Esophagus muscularis mucosa (tissue), 4 donors: ENCODE measurements around the gene GPX8. TPM values are rescaled to one million over a fixed set of nuclear protein-coding genes. Genes with fewer than 3 reads are reported as not detected.

Experiments
- DNase-seq: peaks from one replicate; pipeline ENCODE4 v3.0.0-alpha.2; 2017; ENCODE audit errors: extremely low spot score
- H3K27ac ChIP-seq, 4 donors: fragments of 200-600 bp; sonication (generic); replicated peaks in 1 of 4; 1 replicate in 3 of 4; 2 replicates in 1 of 4; pipeline ENCODE4 v1.5.1; 2016 to 2019; ENCODE audit warnings: mild to moderate bottlenecking in 1 of 4
- H3K27me3 ChIP-seq, 4 donors: fragments of 200-600 bp; sonication (generic); one replicate each; pipeline versions ENCODE4 v1.5.1 to v1.6.0; 2016 to 2019
- H3K36me3 ChIP-seq, 4 donors: fragments of 200-600 bp; sonication (generic); one replicate each; pipeline ENCODE4 v1.5.1; 2016 to 2019
- H3K4me1 ChIP-seq, 4 donors: fragments of 200-600 bp; sonication (generic); one replicate each; pipeline ENCODE4 v1.5.1; 2016 to 2019
- H3K4me3 ChIP-seq, 4 donors: fragments of 200-600 bp; sonication (generic); 1 replicate in 2 of 4; 2 replicates in 2 of 4; pipeline ENCODE4 v1.5.1; 2016 to 2019; ENCODE audit warnings: mild to moderate bottlenecking in 4 of 4, moderate library complexity in 1 of 4
- H3K9me3 ChIP-seq, 4 donors: fragments of 200-600 bp; sonication (generic); 1 replicate in 3 of 4; 2 replicates in 1 of 4; pipeline ENCODE4 v1.5.1; 2016 to 2019
- CTCF ChIP-seq, 3 experiments: fragments of 200-600 bp in 2 of 3; fragments of 450-650 bp in 1 of 3; sonication (generic) in 2 of 3; IDR thresholded peaks; one replicate each; pipeline ENCODE4 v1.5.1; 2017 to 2019; ENCODE audit warnings: antibody characterized with exemption in 3 of 3, mild to moderate bottlenecking in 2 of 3, moderate library complexity in 1 of 3
- EP300 ChIP-seq: sonication (generic); formaldehyde crosslinking; IDR thresholded peaks from one replicate; pipeline ENCODE4 v1.6.1; 2017; ENCODE audit warnings: antibody characterized with exemption
- POLR2A ChIP-seq: fragments of 450-650 bp; IDR thresholded peaks from one replicate; pipeline ENCODE4 v1.6.1; 2017; ENCODE audit warnings: antibody characterized with exemption, moderate library complexity, mild to moderate bottlenecking, low read depth
- POLR2AphosphoS5 ChIP-seq, 2 donors: sonication (generic); formaldehyde crosslinking; IDR thresholded peaks; one replicate each; pipeline ENCODE4 v1.6.1; 2017; ENCODE audit warnings: antibody characterized with exemption in 2 of 2
- WGBS: methylation state at CpG from one replicate; pipeline ENCODE4 v1.1.5; 2018; 5-methylcytosine and 5-hydroxymethylcytosine counted together
- intact Hi-C: fragments of 100-400 bp; cut with DNase I; formaldehyde crosslinking; loops from one replicate; pipeline ENCODE4 v1.15.1; 2023
- total RNA-seq, 4 donors: library from RNA; depleted of rRNA; stranded (reverse); fragments of >200 nt; gene quantifications; one replicate each; pipeline versions ENCODE4 v1.1.0 to v1.2.1, GENCODE V29; 2016

Gene GPX8
- total RNA-seq, 4 donors from 2014 or later, result 8.4 to 12.5 (median 9.3) TPM

GRCh38 chr5:55187370-55187769 is 27.4 kb downstream of the GPX8 start:
- Histone ChIP-seq H3K4me1 (no peaks in the 10 kb centered on the region), H3K27ac (no peak overlapping the region), H3K4me3 (no peak overlapping the region), H3K36me3 (no peaks in the 10 kb centered on the region), H3K27me3 (peaks cover 0 to 66% (median 2%) of the 10 kb centered on the region in 4 donors), H3K9me3 (no peaks in the 10 kb centered on the region)
- DNase-seq, result no peak
- 46% methylated on average over 4 of the region's 4 CpGs for WGBS
- intact Hi-C loops, result no loop called here
- TF ChIP-seq POLR2A (no peak), CTCF (IDR thresholded peaks at IDR 0.05) (no peak), EP300 (no peak), POLR2AphosphoS5 (IDR thresholded peaks at IDR 0.05) (no peak)

- Histone ChIP-seq H3K4me1 (no peaks in the 10 kb centered on the region), H3K4me3 (no peak overlapping the region), H3K36me3 (no peaks in the 10 kb centered on the region), H3K27ac (no peak overlapping the region), H3K27me3 (peaks cover 0 to 60% (median 2%) of the 10 kb centered on the region in 4 donors), H3K9me3 (no peaks in the 10 kb centered on the region)
- intact Hi-C loops, result no loop called here
- 57% methylated on average over 6 of the region's 6 CpGs for WGBS
- TF ChIP-seq POLR2AphosphoS5 (IDR thresholded peaks at IDR 0.05) (no peak), POLR2A (no peak), CTCF (IDR thresholded peaks at IDR 0.05) (no peak), EP300 (no peak)
- no peak for DNase-seq
Observed at GRCh38 chr5:55188656-55189540, 28.9 kb downstream of the GPX8 start.

- WGBS, result 86% methylated on average over 2 of the region's 2 CpGs
- Histone ChIP-seq H3K27ac (no peak overlapping the region), H3K4me1 (no peaks in the 10 kb centered on the region), H3K9me3 (no peaks in the 10 kb centered on the region), H3K27me3 (peaks cover 0 to 52% (median 2%) of the 10 kb centered on the region in 4 donors), H3K36me3 (no peaks in the 10 kb centered on the region), H3K4me3 (no peak overlapping the region)
- intact Hi-C loops, result no loop called here
- DNase-seq, result no peak
- TF ChIP-seq EP300, result no peak
- no peak for TF ChIP-seq POLR2AphosphoS5 (IDR thresholded peaks at IDR 0.05)
- TF ChIP-seq POLR2A, result no peak
- no peak for TF ChIP-seq CTCF (IDR thresholded peaks at IDR 0.05)
Observed at GRCh38 chr5:55191165-55191564, 31.2 kb downstream of the GPX8 start.

- Histone ChIP-seq H3K4me1 (no peaks in the 10 kb centered on the region), H3K4me3 (no peak overlapping the region), H3K27ac (no peak overlapping the region), H3K27me3 (peaks cover 0 to 17% (median 0%) of the 10 kb centered on the region in 4 donors), H3K9me3 (no peaks in the 10 kb centered on the region), H3K36me3 (no peaks in the 10 kb centered on the region)
- DNase-seq, result no peak
- intact Hi-C loops, result no loop called here
- 55% methylated on average over 2 of the region's 2 CpGs for WGBS
- no peak for TF ChIP-seq POLR2A
- TF ChIP-seq CTCF (IDR thresholded peaks at IDR 0.05), result no peak
Observed at GRCh38 chr5:55205001-55205400, 45.0 kb downstream of the GPX8 start.
